Nephron progenitor cell (in vitro differentiated cells): Measurements from ENCODE around the gene CCDC197.
A peak's percentile ranks its signal among the peaks of the same experiment; 100 is the strongest.

ENCODE experiments used
- DNase-seq: peaks from one replicate; pipeline ENCODE4 v3.0.0; 2021
- H3K27ac Mint-ChIP-seq: 2 replicates; pipeline ENCODE4 v1.8.0; 2021; ENCODE audit warnings: mild to moderate bottlenecking, moderate library complexity, mixed read lengths
- H3K27me3 Mint-ChIP-seq: 2 replicates; pipeline ENCODE4 v1.8.0; 2021; ENCODE audit warnings: mild to moderate bottlenecking, low read depth, mixed read lengths; ENCODE audit not compliant: poor library complexity
- H3K36me3 Mint-ChIP-seq: 2 replicates; pipeline ENCODE4 v1.8.0; 2021; ENCODE audit warnings: low read depth, mixed read lengths
- H3K4me1 Mint-ChIP-seq: 2 replicates; pipeline ENCODE4 v1.8.0; 2021; ENCODE audit warnings: mixed read lengths
- H3K4me3 Mint-ChIP-seq: 2 replicates; pipeline ENCODE4 v1.8.0; 2021; ENCODE audit warnings: mild to moderate bottlenecking, moderate library complexity, mixed read lengths
- H3K9me3 Mint-ChIP-seq: 2 replicates; pipeline ENCODE4 v1.8.0; 2021; ENCODE audit warnings: mild to moderate bottlenecking, moderate library complexity, mixed read lengths
- CTCF ChIP-seq: fragments of 200-600 bp; sonication (generic); IDR thresholded peaks from 2 replicates; pipeline ENCODE4 v1.5.0; 2021; ENCODE audit warnings: antibody characterized with exemption

Gene CCDC197

GRCh38 chr14:93964281-93964680 is 32.8 kb upstream of the CCDC197 start:
- Mint-ChIP-seq H3K4me3 (no peak overlapping the region), H3K27me3 (peaks cover 29% of the 10 kb centered on the region), H3K9me3 (no peaks in the 10 kb centered on the region), H3K4me1 (peaks cover 54% of the 10 kb centered on the region), H3K27ac (no peak overlapping the region), H3K36me3 (no peaks in the 10 kb centered on the region)
- TF ChIP-seq CTCF = no peak
- DNase-seq = no peak

GRCh38 chr14:93964820-93965286 is 32.2 kb upstream of the CCDC197 start:
- Mint-ChIP-seq H3K27ac (peak overlapping the region; percentile 10), H3K27me3 (peaks cover 31% of the 10 kb centered on the region), H3K4me3 (no peak overlapping the region), H3K9me3 (no peaks in the 10 kb centered on the region), H3K36me3 (no peaks in the 10 kb centered on the region), H3K4me1 (peaks cover 49% of the 10 kb centered on the region)
- no peak for TF ChIP-seq CTCF
- no peak for DNase-seq

- peaks cover 44% of the 10 kb centered on the region for H3K4me1 Mint-ChIP-seq
- H3K4me3 Mint-ChIP-seq = no peak overlapping the region
- DNase-seq = no peak
- peaks cover 33% of the 10 kb centered on the region for H3K27me3 Mint-ChIP-seq
- no peak overlapping the region for H3K27ac Mint-ChIP-seq
- H3K9me3 Mint-ChIP-seq = no peaks in the 10 kb centered on the region
- no peak for TF ChIP-seq CTCF
- no peaks in the 10 kb centered on the region for H3K36me3 Mint-ChIP-seq
Observed at GRCh38 chr14:93965287-93965821, 31.7 kb upstream of the CCDC197 start.

GRCh38 chr14:93965946-93966474 is 31.1 kb upstream of the CCDC197 start:
- H3K27ac Mint-ChIP-seq = no peak overlapping the region
- no peak for DNase-seq
- H3K4me3 Mint-ChIP-seq = no peak overlapping the region
- H3K36me3 Mint-ChIP-seq = no peaks in the 10 kb centered on the region
- TF ChIP-seq CTCF = no peak
- peaks cover 33% of the 10 kb centered on the region for H3K27me3 Mint-ChIP-seq
- H3K9me3 Mint-ChIP-seq = no peaks in the 10 kb centered on the region
- peaks cover 41% of the 10 kb centered on the region for H3K4me1 Mint-ChIP-seq

- Mint-ChIP-seq H3K4me3 (no peak overlapping the region), H3K4me1 (peaks cover 23% of the 10 kb centered on the region), H3K27ac (no peak overlapping the region), H3K9me3 (no peaks in the 10 kb centered on the region), H3K36me3 (no peaks in the 10 kb centered on the region), H3K27me3 (peaks cover 29% of the 10 kb centered on the region)
- DNase-seq = no peak
- TF ChIP-seq CTCF = no peak
Observed at GRCh38 chr14:93967637-93968250, 29.4 kb upstream of the CCDC197 start.
